Measurements from ENCODE around the gene DOK7. TPM values are rescaled to one million over a fixed set of nuclear protein-coding genes. Genes with fewer than 3 reads are reported as not detected.

DOK7 gene
- total and polyA plus RNA-seq, 2 donors (not counting 3 experiments of a cell fraction or from before 2014, with no cell fraction given): not detected

- BruUV-seq (replicated peaks): no TSS peak
- ChIA-PET CTCF (interaction anchor here (1.2 to 6.1 kb wide), 5 partner anchors 79 to 300 kb away, joined by 3 to 78 read pairs (median 6); no protein-coding TSS in a partner anchor), POLR2A (no interaction called here)
- no peaks in the 10 kb centered on the region for H3K79me2 ChIP-seq (ENCODE audit: control insufficient read depth, insufficient read depth, low read length)
- no peaks in the 10 kb centered on the region for H3K9me1 ChIP-seq (replicated peaks; ENCODE audit: control insufficient read depth, extremely low read depth, insufficient read depth, low read length)
- TF ChIP-seq MAX (IDR thresholded peaks at IDR 0.05; ENCODE audit: insufficient read depth, insufficient read length) (no peak), CTCF (IDR thresholded peaks at IDR 0.05; ENCODE audit: extremely low read depth in 1 of 2, insufficient read depth in 1 of 2, low read depth in 1 of 2, low read length in 2 of 2) (no peak), FOS (IDR thresholded peaks at IDR 0.05; ENCODE audit: borderline replicate concordance, insufficient read depth, low read length) (no peak), JUN (IDR thresholded peaks at IDR 0.05; ENCODE audit: borderline replicate concordance, insufficient read depth, insufficient read length, low read depth) (no peak), GATA2 (IDR thresholded peaks at IDR 0.05; ENCODE audit: insufficient read depth, insufficient read length, low read depth, low read length) (no peak), POLR2A (IDR thresholded peaks at IDR 0.05; ENCODE audit: low read depth, low read length) (no peak), POLR2AphosphoS5 (IDR thresholded peaks at IDR 0.05; ENCODE audit: insufficient read depth, low read depth, low read length) (no peak), EZH2 (IDR thresholded peaks at IDR 0.05; ENCODE audit: borderline replicate concordance, low read depth, low read length, severe bottlenecking) (no peak), MYC (IDR thresholded peaks at IDR 0.05; ENCODE audit: low read depth, low read length) (no peak)
- no peaks in the 10 kb centered on the region for H4K20me1 ChIP-seq (replicated peaks; ENCODE audit: control insufficient read depth, extremely low read depth, insufficient read depth, low read length)
- DNase-seq (ENCODE audit: low read depth, low spot score) (no peak), FAIRE-seq (no peak)
- intact Hi-C loops (cut with micrococcal nuclease) (no loop called here), dilution Hi-C loops (cut with MboI; ENCODE audit: extremely low pct_ligation_motif_present, low sequenced_read_pairs) (no loop called here)
- H3K9me3 ChIP-seq (replicated peaks; ENCODE audit: control insufficient read depth, insufficient read depth, low read length): no peaks in the 10 kb centered on the region
- H3K9ac ChIP-seq (replicated peaks; ENCODE audit: extremely low read depth, insufficient read depth, low read length): no peak overlapping the region
- no peak overlapping the region for H3K4me2 ChIP-seq (ENCODE audit: insufficient read depth, low read length)
- H2AFZ ChIP-seq (ENCODE audit: low read depth, low read length): no peak overlapping the region
- H3K27ac ChIP-seq (ENCODE audit: insufficient read depth, low read depth, low read length): no peak overlapping the region
- H3K36me3 ChIP-seq (ENCODE audit: control insufficient read depth in 2 of 2, extremely low read depth in 1 of 2, insufficient read depth in 2 of 2, low read length in 2 of 2): no peaks in the 10 kb centered on the region
- no peaks in the 10 kb centered on the region for H3K4me1 ChIP-seq (ENCODE audit: control insufficient read depth, extremely low read depth, insufficient read depth, low read length)
- H3K27me3 ChIP-seq (ENCODE audit: control insufficient read depth in 2 of 2, insufficient read depth in 2 of 2, low read length in 2 of 2): no peaks in the 10 kb centered on the region
- H3K4me3 ChIP-seq (replicated peaks in 1 of 3; ENCODE audit: insufficient read depth in 1 of 3, low read depth in 1 of 3, low read length in 3 of 3): no peak overlapping the region
Observed at GRCh38 chr4:3445111-3445820, 17.8 kb upstream of the DOK7 start.

Measured in endothelial cell of umbilical vein (primary cell).